NCI-H748 (cell line): ENCODE measurements around the gene FOXN4.

Experiments
- DNase-seq: peaks from one replicate; lab custom pipeline; 2025; ENCODE audit not compliant: unreplicated experiment; lab: John Stamatoyannopoulos, UW

FOXN4 gene

GRCh38 chr12:109284392-109284791, 24.7 kb downstream of the FOXN4 start:
- DNase-seq = no peak

- no peak for DNase-seq
Observed at GRCh38 chr12:109281452-109281851, 27.6 kb downstream of the FOXN4 start.

GRCh38 chr12:109279525-109279924, 29.6 kb downstream of the FOXN4 start:
- no peak for DNase-seq

GRCh38 chr12:109278912-109279311, 30.2 kb downstream of the FOXN4 start:
- no peak for DNase-seq

- peak; percentile 24 for DNase-seq
Observed at GRCh38 chr12:109277899-109278762, 31.0 kb downstream of the FOXN4 start.

- no peak for DNase-seq
Observed at GRCh38 chr12:109277255-109277898, 31.7 kb downstream of the FOXN4 start.

- DNase-seq = no peak
Observed at GRCh38 chr12:109276160-109276559, 32.9 kb downstream of the FOXN4 start.

- no peak for DNase-seq
Observed at GRCh38 chr12:109275173-109275572, 33.9 kb downstream of the FOXN4 start.

GRCh38 chr12:109274381-109274780, 34.7 kb downstream of the FOXN4 start:
- no peak for DNase-seq

GRCh38 chr12:109273354-109273753, 35.7 kb downstream of the FOXN4 start:
- DNase-seq = peak; percentile 83

- DNase-seq = no peak
Observed at GRCh38 chr12:109271418-109271817, 37.7 kb downstream of the FOXN4 start.

GRCh38 chr12:109270494-109270893, 38.6 kb downstream of the FOXN4 start:
- no peak for DNase-seq

GRCh38 chr12:109269428-109269827, 39.7 kb downstream of the FOXN4 start:
- no peak for DNase-seq

GRCh38 chr12:109268896-109269295, 40.2 kb downstream of the FOXN4 start:
- DNase-seq = no peak

- DNase-seq = no peak
Observed at GRCh38 chr12:109267361-109267760, 41.7 kb downstream of the FOXN4 start.

GRCh38 chr12:109266106-109266879, 42.8 kb downstream of the FOXN4 start:
- DNase-seq = no peak

GRCh38 chr12:109264943-109265650, 44.0 kb downstream of the FOXN4 start:
- no peak for DNase-seq

GRCh38 chr12:109264095-109264942, 44.8 kb downstream of the FOXN4 start:
- peak; percentile 87 for DNase-seq

- DNase-seq = no peak
Observed at GRCh38 chr12:109263439-109263838, 45.6 kb downstream of the FOXN4 start.

GRCh38 chr12:109261939-109262338, 47.1 kb downstream of the FOXN4 start:
- no peak for DNase-seq
